Activated CD8-positive, alpha-beta T cell treated with anti-CD3 and anti-CD28 coated beads for 36 hours (primary cell): ENCODE results near the gene USPL1. TPM values are rescaled to one million over a fixed set of nuclear protein-coding genes. Genes with fewer than 3 reads are reported as not detected.

ENCODE experiments used
- ATAC-seq: fragments of 200-7000 bp; cut with Tn5 transposase; one replicate; pipeline ENCODE4 v1.10.0; 2021; ENCODE audit warnings: mild to moderate bottlenecking, moderate library complexity
- CTCF ChIA-PET: fragments of 350-600 bp; sonication (Branson Sonifier 250); formaldehyde crosslinking; loops from one replicate; lab custom pipeline; 2021; ENCODE audit warnings: antibody characterized with exemption; lab: Charles Lee
- POLR2A ChIA-PET: fragments of 350-600 bp; sonication (Branson Sonifier 250); formaldehyde crosslinking; loops from one replicate; lab custom pipeline; 2021; ENCODE audit warnings: antibody characterized with exemption; lab: Charles Lee
- DNase-seq: peaks from one replicate; pipeline ENCODE4 v3.0.0-alpha.2; 2020
- H3K27ac Mint-ChIP-seq: one replicate; pipeline ENCODE4 v1.8.0; 2021; ENCODE audit warnings: mild to moderate bottlenecking, mixed read lengths
- H3K27me3 Mint-ChIP-seq: one replicate; pipeline ENCODE4 v1.8.0; 2021; ENCODE audit warnings: mixed read lengths
- H3K36me3 Mint-ChIP-seq: one replicate; pipeline ENCODE4 v1.8.0; 2021; ENCODE audit warnings: low read depth, mixed read lengths
- H3K4me1 Mint-ChIP-seq: one replicate; pipeline ENCODE4 v1.8.0; 2021; ENCODE audit warnings: low read depth, mixed read lengths
- H3K4me3 Mint-ChIP-seq: one replicate; pipeline ENCODE4 v1.8.0; 2021; ENCODE audit warnings: mild to moderate bottlenecking, moderate library complexity, mixed read lengths
- H3K9me3 Mint-ChIP-seq: one replicate; pipeline ENCODE4 v1.8.0; 2021; ENCODE audit warnings: mixed read lengths
- intact Hi-C: fragments of 100-400 bp; cut with micrococcal nuclease; formaldehyde crosslinking; loops from one replicate; pipeline ENCODE4 v1.10.0; 2022
- total RNA-seq, 2 experiments: library from RNA; stranded (reverse); gene quantifications; one replicate each; pipeline ENCODE4 v1.2.3, GENCODE V29; 2021
- TF ChIP-seq, protein P1 (sequence below): fragments of 200-600 bp; IDR thresholded peaks from one replicate; pipeline ENCODE4 v1.8.0; 2022; ENCODE audit warnings: antibody characterized with exemption, mild to moderate bottlenecking

Gene USPL1
- total RNA-seq, 2 experiments from 2014 or later: 12.4 to 13.0 TPM

DNA sequence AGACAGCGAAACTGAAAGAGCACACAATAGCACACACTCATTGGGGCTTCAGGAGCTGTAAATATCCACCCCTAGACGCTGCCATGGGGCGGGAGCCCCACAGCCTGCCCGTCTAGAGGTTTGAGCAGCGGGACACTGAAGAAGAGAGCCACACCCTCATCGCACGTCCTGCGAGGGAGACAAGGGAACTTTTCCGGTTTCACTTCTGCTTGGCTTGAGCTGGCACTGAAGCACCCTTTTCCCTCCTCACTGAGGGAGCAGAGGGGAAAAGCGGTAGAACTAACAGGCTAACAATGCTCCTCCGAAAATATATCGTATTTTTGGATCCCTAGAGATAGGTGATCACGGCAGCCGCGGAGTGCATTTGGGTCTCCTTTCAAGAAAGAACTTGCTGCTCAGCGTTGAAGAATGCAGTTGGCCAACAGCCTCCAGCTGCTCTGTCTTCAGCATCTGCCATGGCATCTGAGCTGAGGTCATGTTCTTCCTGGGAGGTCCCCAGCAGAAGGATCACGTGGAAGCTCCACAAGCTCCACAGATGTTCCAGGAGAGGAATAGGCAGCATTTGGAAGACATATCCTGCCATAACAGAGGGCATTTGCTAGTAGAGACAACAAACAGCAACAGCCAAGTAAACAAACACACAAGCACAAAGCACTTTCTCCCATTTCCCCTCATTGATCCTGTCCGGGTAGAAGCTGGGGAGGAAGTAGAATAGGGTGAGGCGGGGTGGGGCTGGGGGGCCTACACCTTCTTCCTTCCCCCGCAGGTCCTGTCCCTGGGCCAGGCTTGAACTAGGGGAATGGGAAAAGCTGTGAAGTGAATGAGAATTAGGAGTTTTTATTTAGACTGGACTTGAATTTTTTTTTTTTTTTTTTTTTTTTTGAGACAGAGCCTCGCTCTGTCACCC is 72.8 kb downstream of the USPL1 start:
- Mint-ChIP-seq H3K36me3 (no peaks in the 10 kb centered on the region), H3K4me1 (peaks cover 8% of the 10 kb centered on the region), H3K27me3 (peaks cover 8% of the 10 kb centered on the region), H3K27ac (peak overlapping the region; percentile 19), H3K4me3 (peak overlapping the region; percentile 38), H3K9me3 (peaks cover 2% of the 10 kb centered on the region)
- ChIA-PET POLR2A (no interaction called here), CTCF (interaction anchor here (0.8 kb wide), 1 partner anchor 8 kb away, joined by 3 read pairs; no protein-coding TSS in a partner anchor)
- no peak for DNase-seq
- ATAC-seq: peak; percentile 66
- TF ChIP-seq, protein P1, sequence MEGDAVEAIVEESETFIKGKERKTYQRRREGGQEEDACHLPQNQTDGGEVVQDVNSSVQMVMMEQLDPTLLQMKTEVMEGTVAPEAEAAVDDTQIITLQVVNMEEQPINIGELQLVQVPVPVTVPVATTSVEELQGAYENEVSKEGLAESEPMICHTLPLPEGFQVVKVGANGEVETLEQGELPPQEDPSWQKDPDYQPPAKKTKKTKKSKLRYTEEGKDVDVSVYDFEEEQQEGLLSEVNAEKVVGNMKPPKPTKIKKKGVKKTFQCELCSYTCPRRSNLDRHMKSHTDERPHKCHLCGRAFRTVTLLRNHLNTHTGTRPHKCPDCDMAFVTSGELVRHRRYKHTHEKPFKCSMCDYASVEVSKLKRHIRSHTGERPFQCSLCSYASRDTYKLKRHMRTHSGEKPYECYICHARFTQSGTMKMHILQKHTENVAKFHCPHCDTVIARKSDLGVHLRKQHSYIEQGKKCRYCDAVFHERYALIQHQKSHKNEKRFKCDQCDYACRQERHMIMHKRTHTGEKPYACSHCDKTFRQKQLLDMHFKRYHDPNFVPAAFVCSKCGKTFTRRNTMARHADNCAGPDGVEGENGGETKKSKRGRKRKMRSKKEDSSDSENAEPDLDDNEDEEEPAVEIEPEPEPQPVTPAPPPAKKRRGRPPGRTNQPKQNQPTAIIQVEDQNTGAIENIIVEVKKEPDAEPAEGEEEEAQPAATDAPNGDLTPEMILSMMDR: no peak
- intact Hi-C loops: no loop called here

DNA sequence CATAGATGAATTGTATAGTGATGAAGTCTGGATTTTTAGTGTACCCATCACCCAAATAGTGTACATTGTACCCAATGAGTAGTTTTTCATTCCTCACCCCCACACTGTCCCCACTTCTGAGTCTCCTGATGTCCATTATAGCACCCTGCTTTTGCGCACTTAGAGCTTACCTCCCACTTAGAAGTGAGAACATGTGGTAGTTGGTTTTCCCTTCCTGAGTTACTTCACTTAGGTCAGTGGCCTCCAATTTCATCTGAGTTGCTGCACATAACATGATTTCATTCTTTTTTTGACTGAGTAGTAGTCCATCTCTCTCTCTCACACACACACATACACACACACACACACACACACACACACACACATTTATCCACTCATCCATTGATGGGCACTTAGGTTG is 74.4 kb downstream of the USPL1 start:
- POLR2A ChIA-PET: no interaction called here
- TF ChIP-seq, protein P1: no peak
- CTCF ChIA-PET: no interaction called here
- Mint-ChIP-seq H3K9me3 (peaks cover 2% of the 10 kb centered on the region), H3K4me1 (peaks cover 22% of the 10 kb centered on the region), H3K4me3 (no peak overlapping the region), H3K27me3 (peaks cover 13% of the 10 kb centered on the region), H3K36me3 (no peaks in the 10 kb centered on the region), H3K27ac (no peak overlapping the region)
- no peak for DNase-seq
- ATAC-seq: no peak
- intact Hi-C loops: no loop called here

DNA sequence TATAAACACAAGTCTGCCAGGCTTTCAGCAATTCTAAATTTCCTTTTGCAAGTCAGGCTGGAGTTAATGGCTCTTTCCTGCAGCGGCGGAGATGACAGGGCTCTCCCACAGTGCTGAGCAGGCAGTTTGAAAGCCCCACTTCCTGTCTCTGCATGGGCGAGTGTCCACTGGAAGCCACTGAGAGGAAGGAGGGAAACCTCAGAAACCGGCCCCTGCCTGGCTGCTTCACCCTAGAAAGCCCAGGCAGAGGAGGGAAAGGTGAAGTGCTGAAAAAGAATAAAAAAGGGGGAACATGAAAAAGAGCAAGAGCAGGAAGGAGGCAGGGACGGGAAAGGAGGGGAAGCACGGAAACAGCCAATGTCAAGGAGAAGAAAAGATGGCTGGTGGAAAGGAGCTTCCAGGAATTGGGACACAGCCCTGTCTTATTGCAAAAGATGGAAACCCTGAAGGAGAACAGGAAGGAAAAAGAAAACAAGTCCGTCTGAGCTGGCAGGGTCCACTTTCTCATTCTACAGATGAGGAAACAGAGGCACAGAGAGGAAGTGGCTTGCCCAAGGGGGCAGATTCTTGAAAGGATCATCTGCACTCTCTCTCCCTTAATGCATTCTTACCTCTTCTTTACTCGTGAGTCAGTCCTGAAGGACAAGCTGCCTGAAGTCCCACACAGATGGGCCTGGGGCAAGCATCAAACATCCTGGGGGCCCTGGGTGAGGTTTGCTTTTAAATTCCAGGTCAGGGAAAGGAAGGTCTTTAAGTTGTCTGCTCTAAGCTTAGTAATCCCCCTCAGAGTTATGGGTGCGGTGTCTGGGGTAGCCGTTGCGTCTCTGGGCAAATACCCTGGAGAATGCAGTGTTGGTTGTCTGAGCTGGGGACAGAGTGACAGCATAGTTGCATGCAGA is 78.8 kb downstream of the USPL1 start:
- H3K36me3 Mint-ChIP-seq: no peaks in the 10 kb centered on the region
- H3K4me3 Mint-ChIP-seq: no peak overlapping the region
- no peak overlapping the region for H3K27ac Mint-ChIP-seq
- H3K9me3 Mint-ChIP-seq: no peaks in the 10 kb centered on the region
- ChIA-PET POLR2A (no interaction called here), CTCF (interaction anchor here (1.8 kb wide), 1 partner anchor 106 kb away, joined by 4 read pairs; no protein-coding TSS in a partner anchor)
- DNase-seq: peak; percentile 27
- intact Hi-C loops: no loop called here
- peak; percentile 65 for ATAC-seq
- TF ChIP-seq, protein P1: no peak
- peaks cover 16% of the 10 kb centered on the region for H3K27me3 Mint-ChIP-seq
- H3K4me1 Mint-ChIP-seq: peaks cover 18% of the 10 kb centered on the region

DNA sequence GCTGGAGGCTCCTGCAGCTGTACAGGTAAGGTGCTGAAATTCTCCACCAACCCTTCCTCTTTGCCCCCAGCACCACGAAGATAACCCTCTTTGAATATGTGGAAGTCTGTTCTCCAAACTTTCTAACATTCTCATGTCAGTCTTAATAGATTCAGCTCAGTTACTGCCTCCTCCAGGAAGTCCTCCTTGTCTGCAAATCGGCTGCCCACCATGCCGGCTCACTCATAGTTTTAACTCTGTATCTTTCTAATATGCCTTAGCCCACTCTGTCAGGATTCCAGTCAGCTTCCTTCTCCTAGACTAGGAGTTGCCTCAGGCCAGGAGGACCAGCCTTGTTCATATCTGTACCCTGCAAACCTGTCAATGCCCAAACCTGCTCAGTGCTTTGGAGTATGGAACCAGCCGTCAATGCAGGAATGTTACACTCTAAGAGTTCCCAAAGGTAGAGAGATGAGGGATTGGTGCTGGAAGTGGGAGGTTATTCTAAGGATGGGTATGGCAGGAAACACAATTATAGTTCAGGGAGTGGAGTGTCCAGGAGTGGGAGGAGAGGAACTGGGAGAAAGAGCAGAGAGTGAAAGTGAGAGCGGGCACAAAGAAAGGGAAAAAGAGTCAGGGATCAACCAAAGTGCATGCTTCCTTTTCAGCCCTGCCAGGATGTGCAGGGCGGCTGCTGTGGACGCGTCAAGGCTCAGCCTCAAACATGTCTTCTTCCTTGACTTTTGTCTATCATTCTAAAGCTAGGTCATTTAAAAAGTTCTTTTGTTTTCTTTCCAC is 79.6 kb downstream of the USPL1 start:
- TF ChIP-seq, protein P1: no peak
- ATAC-seq: no peak
- Mint-ChIP-seq H3K4me3 (no peak overlapping the region), H3K4me1 (peaks cover 18% of the 10 kb centered on the region), H3K27ac (no peak overlapping the region), H3K9me3 (no peaks in the 10 kb centered on the region), H3K27me3 (peaks cover 16% of the 10 kb centered on the region), H3K36me3 (no peaks in the 10 kb centered on the region)
- no peak for DNase-seq
- CTCF ChIA-PET: interaction anchor here (1.8 kb wide), 1 partner anchor 105 kb away, joined by 4 read pairs; no protein-coding TSS in a partner anchor
- intact Hi-C loops: no loop called here
- POLR2A ChIA-PET: interaction anchor here (0.5 kb wide), 1 partner anchor 8 kb away, joined by 3 read pairs; no protein-coding TSS in a partner anchor
